ENCODE measurements around the gene SLC9C2. TPM values are rescaled to one million over a fixed set of nuclear protein-coding genes. Genes with fewer than 3 reads are reported as not detected.
A peak's percentile ranks its signal among the peaks of the same experiment; 100 is the strongest.
"Not testable (repeated sequence)": the region's sequence is repeated elsewhere in the genome, so short reads cannot be mapped to it uniquely, and the experiment has no call there.

SLC9C2 gene
- polyA plus RNA-seq, 3 donors = 0.25 to 1.3 (median 0.34) TPM

- DNase-seq (ENCODE audit: extremely low read depth in 1 of 11, low read depth in 9 of 11, low spot score in 4 of 11) = no peak
Measured at GRCh38 chr1:173502104-173502503, 100.8 kb downstream of the SLC9C2 start.

GRCh38 chr1:173499729-173500128, 103.1 kb downstream of the SLC9C2 start:
- no peak for DNase-seq (ENCODE audit: extremely low read depth in 1 of 11, low read depth in 9 of 11, low spot score in 4 of 11)

DNA sequence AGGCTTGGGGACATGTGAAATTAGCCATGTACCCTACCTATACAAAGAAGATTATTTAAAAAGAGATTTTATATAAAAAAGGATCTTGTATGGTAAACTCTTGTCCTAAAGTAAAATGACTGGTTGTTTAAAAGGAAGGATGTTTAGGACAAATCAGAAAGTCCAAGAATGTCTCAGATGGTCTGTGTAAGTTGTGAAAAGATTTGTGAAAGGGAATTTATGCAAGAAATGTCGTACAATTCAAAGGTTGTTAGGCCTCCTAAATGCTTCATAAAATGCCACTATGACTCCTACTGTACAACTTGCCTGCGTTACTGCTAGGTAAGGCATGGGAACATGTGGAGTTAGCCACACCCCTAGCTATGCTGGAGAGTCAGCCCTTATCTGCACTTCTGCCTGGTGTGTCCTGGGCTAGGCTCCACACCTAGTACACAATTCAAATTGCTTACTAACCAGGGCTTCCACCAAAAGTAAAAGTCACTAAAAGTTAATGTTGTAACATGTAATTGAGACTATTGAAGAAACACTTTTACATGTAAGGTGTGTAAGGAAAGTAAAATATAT, 106.0 kb downstream of the SLC9C2 start:
- no peak for DNase-seq (ENCODE audit: extremely low read depth in 1 of 11, low read depth in 9 of 11, low spot score in 4 of 11)

GRCh38 chr1:173495609-173496267, 107.1 kb downstream of the SLC9C2 start:
- no peak for DNase-seq (ENCODE audit: extremely low read depth in 1 of 11, low read depth in 9 of 11, low spot score in 4 of 11)

GRCh38 chr1:173493125-173493524, 109.7 kb downstream of the SLC9C2 start:
- DNase-seq (ENCODE audit: extremely low read depth in 1 of 11, low read depth in 9 of 11, low spot score in 4 of 11) = not testable (repeated sequence)

GRCh38 chr1:173491508-173491907, 111.4 kb downstream of the SLC9C2 start:
- DNase-seq (ENCODE audit: extremely low read depth in 1 of 11, low read depth in 9 of 11, low spot score in 4 of 11) = no peak

GRCh38 chr1:173489929-173490328, 112.9 kb downstream of the SLC9C2 start:
- DNase-seq (ENCODE audit: extremely low read depth in 1 of 11, low read depth in 9 of 11, low spot score in 4 of 11) = no peak

- no peak for DNase-seq (ENCODE audit: extremely low read depth in 1 of 11, low read depth in 9 of 11, low spot score in 4 of 11)
Measured at GRCh38 chr1:173489149-173489600, 113.7 kb downstream of the SLC9C2 start.

DNA sequence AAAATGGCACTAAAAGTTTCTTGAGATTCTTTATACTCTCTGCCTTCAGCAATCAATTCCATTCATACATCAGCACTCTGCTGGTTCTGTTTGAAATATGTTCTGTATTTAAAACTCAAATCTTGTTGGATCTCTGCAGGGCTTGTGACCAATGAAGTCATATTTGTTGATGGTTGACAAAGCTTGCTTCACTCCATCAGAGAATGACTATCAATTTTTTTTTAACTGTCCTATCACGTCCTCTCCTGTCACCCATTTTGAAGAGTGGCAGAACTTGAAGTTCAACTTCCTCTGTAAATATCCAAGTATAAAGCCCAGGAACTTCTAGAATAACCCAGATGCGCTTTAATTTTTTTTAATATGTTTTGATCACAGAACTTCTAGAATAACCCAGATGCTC, 114.9 kb downstream of the SLC9C2 start:
- DNase-seq (ENCODE audit: extremely low read depth in 1 of 11, low read depth in 9 of 11, low spot score in 4 of 11) = no peak

GRCh38 chr1:173485401-173485800, 117.5 kb downstream of the SLC9C2 start:
- no peak for DNase-seq (ENCODE audit: extremely low read depth in 1 of 11, low read depth in 9 of 11, low spot score in 4 of 11)

- no peak for DNase-seq (ENCODE audit: extremely low read depth in 1 of 11, low read depth in 9 of 11, low spot score in 4 of 11)
Measured at GRCh38 chr1:173484276-173484675, 118.6 kb downstream of the SLC9C2 start.

- no peak for DNase-seq (ENCODE audit: extremely low read depth in 1 of 11, low read depth in 9 of 11, low spot score in 4 of 11)
Measured at GRCh38 chr1:173482683-173483082, 120.2 kb downstream of the SLC9C2 start.

- no peak for DNase-seq (ENCODE audit: extremely low read depth in 1 of 11, low read depth in 9 of 11, low spot score in 4 of 11)
Measured at GRCh38 chr1:173481195-173481772, 121.6 kb downstream of the SLC9C2 start.

DNA sequence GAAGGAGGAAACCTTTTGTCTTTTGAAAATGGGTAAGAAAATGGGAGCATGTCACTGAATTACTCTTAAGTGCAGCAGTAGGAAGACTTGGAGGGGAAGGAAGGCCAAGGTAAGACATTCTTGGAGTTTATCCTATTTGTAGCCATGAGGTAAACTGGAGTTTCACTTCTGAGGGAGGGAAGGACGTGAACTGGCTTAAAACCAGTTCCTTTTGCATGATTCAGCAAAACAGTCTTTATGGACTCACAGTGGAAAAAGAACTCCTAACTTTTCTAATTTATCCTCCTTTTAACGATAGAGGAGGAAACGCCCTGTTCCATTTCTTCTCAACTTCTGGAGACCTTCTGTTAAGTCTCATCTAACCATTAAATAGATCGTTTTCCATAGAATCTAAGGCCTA, 123.2 kb downstream of the SLC9C2 start:
- no peak for DNase-seq (ENCODE audit: extremely low read depth in 1 of 11, low read depth in 9 of 11, low spot score in 4 of 11)

GRCh38 chr1:173478094-173478674, 124.7 kb downstream of the SLC9C2 start:
- DNase-seq (ENCODE audit: extremely low read depth in 1 of 11, low read depth in 9 of 11, low spot score in 4 of 11) = peak; percentile 10 to 59 (median 31)

DNA sequence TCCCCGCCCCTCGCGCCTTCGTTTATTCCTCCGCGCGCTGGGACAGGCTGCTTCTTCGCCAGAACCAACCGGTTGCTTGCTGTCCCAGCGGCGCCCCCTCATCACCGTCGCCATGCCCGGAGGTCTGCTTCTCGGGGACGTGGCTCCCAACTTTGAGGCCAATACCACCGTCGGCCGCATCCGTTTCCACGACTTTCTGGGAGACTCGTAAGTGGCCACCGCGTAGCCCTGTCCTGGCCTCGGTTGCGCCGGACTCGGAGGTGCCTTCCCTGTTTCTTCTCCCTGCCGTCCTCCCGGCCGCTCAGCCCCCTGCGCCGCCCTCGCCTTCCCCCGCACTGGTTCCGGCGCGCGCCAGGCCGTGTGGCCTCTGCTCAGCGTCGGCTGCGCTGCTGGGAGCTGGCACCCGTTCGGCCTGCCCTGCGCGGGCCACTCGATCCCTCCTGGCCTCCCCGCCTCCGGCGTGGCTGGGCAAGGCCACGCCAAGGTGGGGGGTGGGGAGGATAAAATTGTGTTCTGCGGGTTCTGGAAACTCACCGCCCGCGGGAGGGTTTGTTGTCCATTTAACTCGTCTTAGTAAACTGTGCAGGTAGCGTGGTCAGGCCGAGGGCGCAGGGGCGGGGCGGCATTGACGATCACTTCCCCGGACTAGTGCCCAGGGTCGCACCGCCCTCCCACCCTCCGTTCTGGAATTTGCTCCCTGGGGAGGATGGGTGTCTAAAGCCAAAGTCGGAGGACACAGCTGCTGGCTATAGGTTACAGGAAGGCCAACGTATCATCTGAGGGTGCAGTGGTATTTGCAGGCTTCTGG, 125.4 kb downstream of the SLC9C2 start, which contains the start of gene PRDX6:
TSS of gene PRDX6 (plus strand) at position 50 of the 808 bp plus-strand sequence. CDS start at position 113, 63 bp downstream.
- peak in 10 of 11 donors; percentile 42 to 84 (median 75) for DNase-seq (ENCODE audit: extremely low read depth in 1 of 11, low read depth in 9 of 11, low spot score in 4 of 11)

DNA sequence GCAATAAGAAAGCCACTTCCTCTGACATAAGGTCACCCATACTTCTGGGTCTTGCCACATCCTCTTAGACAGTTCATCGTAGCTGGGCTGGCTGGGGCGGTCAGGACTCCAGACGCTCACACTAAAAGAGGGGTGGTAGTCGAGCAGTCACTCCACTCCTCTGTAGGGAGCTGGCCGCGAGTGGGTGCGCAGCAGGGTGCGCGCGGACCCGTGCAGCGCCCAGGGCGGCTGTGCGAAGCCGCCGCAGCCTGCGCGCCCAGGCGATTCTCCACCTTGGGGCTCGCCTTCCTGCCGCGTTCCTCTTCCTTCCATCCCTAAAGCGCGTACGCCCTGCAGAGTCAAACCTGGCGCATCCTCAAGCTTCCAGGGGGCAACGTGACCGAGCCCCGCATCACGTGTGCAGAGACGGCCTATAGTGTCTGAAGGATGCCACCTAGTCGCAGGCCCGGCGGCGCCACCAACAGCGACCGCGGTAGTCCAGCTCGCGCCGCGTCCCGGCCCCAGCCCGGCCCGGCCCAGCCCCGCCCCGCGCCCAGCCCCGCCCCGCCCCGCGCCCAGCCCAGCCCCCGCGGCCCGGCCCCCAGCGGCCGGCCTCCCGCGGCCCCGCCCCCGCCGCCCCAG, 126.1 kb downstream of the SLC9C2 start:
- DNase-seq (ENCODE audit: extremely low read depth in 1 of 11, low read depth in 9 of 11, low spot score in 4 of 11) = peak in 10 of 11 donors; percentile 53 to 88 (median 82)

DNA sequence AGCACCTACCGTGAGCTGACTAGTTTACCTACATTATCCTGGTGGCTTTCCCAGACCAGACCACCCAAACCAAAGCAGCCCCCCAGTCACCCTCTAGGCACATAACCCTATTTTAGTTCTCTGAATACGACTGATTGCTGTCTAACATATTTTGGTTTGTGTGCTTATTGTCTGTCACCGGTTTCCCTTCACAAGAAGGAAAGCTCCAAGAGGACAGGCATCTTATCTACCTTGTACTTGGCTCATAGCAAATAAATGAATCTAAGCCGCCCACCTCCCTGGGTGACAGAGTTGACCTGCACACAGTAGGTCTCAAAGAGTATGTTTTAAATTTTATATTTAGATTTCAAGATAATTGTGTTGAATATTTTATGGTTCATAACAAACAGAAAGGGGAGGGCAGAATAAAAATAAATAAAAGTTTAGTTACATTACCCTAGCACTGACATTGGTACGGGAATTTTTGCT, 126.6 kb downstream of the SLC9C2 start:
- no peak for DNase-seq (ENCODE audit: extremely low read depth in 1 of 11, low read depth in 9 of 11, low spot score in 4 of 11)

Measured in renal cortex interstitium (tissue), 11 donors.